ENCODE data around the gene BTBD2.

BTBD2 gene

GRCh38 chr19:2050349-2050990 lies 35.0 kb upstream of the BTBD2 start:
- no peak for DNase-seq

- DNase-seq = peak; percentile 59
Measured at GRCh38 chr19:2049741-2050348, 34.3 kb upstream of the BTBD2 start.

- DNase-seq = no peak
Measured at GRCh38 chr19:2048959-2049740, 33.6 kb upstream of the BTBD2 start.

GRCh38 chr19:2048104-2048958 lies 32.8 kb upstream of the BTBD2 start:
- DNase-seq = no peak

- DNase-seq = no peak
Measured at GRCh38 chr19:2047449-2048103, 32.1 kb upstream of the BTBD2 start.

GRCh38 chr19:2047076-2047448 lies 31.5 kb upstream of the BTBD2 start:
- no peak for DNase-seq

GRCh38 chr19:2046046-2046907 lies 30.8 kb upstream of the BTBD2 start:
- no peak for DNase-seq

- DNase-seq = no peak
Measured at GRCh38 chr19:2045501-2046045, 30.1 kb upstream of the BTBD2 start.

- no peak for DNase-seq
Measured at GRCh38 chr19:2044709-2045500, 29.4 kb upstream of the BTBD2 start.

- no peak for DNase-seq
Measured at GRCh38 chr19:2043961-2044708, 28.6 kb upstream of the BTBD2 start.

- DNase-seq = no peak
Measured at GRCh38 chr19:2043251-2043641, 27.7 kb upstream of the BTBD2 start.

GRCh38 chr19:2042485-2043250 lies 27.2 kb upstream of the BTBD2 start:
- no peak for DNase-seq

GRCh38 chr19:2041683-2042484 lies 26.4 kb upstream of the BTBD2 start:
- DNase-seq = peak; percentile 100

GRCh38 chr19:2041433-2041682 lies 25.8 kb upstream of the BTBD2 start:
- no peak for DNase-seq

- DNase-seq = no peak
Measured at GRCh38 chr19:2040647-2041432, 25.3 kb upstream of the BTBD2 start.

GRCh38 chr19:2039959-2040646 lies 24.6 kb upstream of the BTBD2 start:
- no peak for DNase-seq

All from activated CD4-positive, CD25-positive, alpha-beta regulatory T cell treated with anti-CD3 and anti-CD28 coated beads, Interleukin-2, amount 50 U/mL, for 72 hours (primary cell).